ENCODE results near the gene REXO1. TPM values are rescaled to one million over a fixed set of nuclear protein-coding genes. Genes with fewer than 3 reads are reported as not detected.
A peak's percentile ranks its signal among the peaks of the same experiment; 100 is the strongest.

REXO1 gene
- total RNA-seq, 4 donors from 2014 or later: 36.0 to 95.0 (median 56.3) TPM

DNA sequence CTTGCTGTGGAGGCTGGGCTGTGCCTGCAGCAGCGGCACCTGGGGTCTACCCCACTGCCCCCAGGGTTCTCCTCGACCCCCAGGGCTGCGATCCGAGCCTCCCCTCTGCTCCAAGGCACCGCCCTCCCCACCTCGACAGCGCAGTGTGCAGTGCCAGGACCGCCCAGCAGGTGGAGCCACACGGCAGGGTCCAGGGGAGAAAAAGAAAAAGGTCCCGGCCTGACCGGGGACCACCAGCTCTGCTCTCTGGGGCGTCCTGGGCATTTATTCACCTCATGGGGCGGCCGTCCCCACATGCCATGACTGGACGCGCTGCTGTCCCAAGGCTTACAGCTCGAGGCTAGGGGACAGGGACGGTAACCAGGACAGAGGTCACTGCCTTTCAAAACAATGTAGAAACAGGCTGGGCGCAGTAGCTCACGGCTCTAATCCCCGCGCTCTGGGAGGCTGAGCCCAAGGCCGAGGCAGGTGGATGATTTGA is 10.6 kb downstream of the REXO1 start:
- Histone ChIP-seq H3K4me1 (peaks cover 28 to 60% (median 47%) of the 10 kb centered on the region in 4 donors), H3K36me3 (no peaks in the 10 kb centered on the region), H3K4me3 (peak overlapping the region in 1 of 4 donors; percentile 20), H3K27me3 (no peaks in the 10 kb centered on the region), H3K27ac (peak overlapping the region; percentile 82 to 83 (median 82)), H3K9me3 (no peaks in the 10 kb centered on the region)
- DNase-seq: peak; percentile 72
- 22% methylated on average over 14 of the region's 23 CpGs; no CpG with 5 or more reads in 1 of the 2 donors for WGBS, 2 donors (ENCODE audit: low coverage in 1 of 2)
- no peak for TF ChIP-seq POLR2AphosphoS5 (IDR thresholded peaks at IDR 0.05)
- TF ChIP-seq POLR2A (IDR thresholded peaks at IDR 0.05): no peak
- TF ChIP-seq CTCF (IDR thresholded peaks at IDR 0.05): peak; percentile 94 to 99 (median 95)
- no peak for TF ChIP-seq EP300 (IDR thresholded peaks at IDR 0.05; ENCODE audit: low read depth)
- intact Hi-C loops (cut with DNase I; ENCODE audit: low total_unique reads): no loop called here
- in situ Hi-C loops (cut with MboI; ENCODE audit: low pct_ligation_motif_present in 1 of 4, low pct_unique_long_range_greater_than_20kb in 1 of 4, low sequenced_read_pairs in 3 of 4): no loop called here

DNA sequence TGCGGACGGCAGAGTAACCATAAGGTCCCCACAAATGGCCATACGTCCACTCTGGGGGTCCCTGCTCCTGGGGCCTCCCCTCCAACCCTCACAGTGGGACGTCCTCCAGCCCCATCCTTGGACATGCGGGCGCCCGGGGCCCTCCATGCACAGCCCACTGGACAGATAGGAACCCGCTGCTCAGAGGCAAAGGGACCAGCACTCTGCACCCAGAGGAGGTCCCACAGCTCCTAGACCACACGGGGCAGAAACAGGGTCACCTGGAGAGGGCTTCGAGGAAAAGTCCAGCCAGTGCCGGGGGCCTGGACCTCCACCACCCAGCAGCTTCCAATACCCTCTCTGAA is 11.1 kb downstream of the REXO1 start:
- no peaks in the 10 kb centered on the region for H3K9me3 ChIP-seq
- no peaks in the 10 kb centered on the region for H3K36me3 ChIP-seq
- peaks cover 28 to 55% (median 47%) of the 10 kb centered on the region in 4 donors for H3K4me1 ChIP-seq
- TF ChIP-seq POLR2A (IDR thresholded peaks at IDR 0.05) (no peak), CTCF (IDR thresholded peaks at IDR 0.05) (no peak), POLR2AphosphoS5 (IDR thresholded peaks at IDR 0.05) (no peak), EP300 (IDR thresholded peaks at IDR 0.05; ENCODE audit: low read depth) (no peak)
- H3K27me3 ChIP-seq: no peaks in the 10 kb centered on the region
- WGBS, 2 donors (ENCODE audit: low coverage in 1 of 2): 75% methylated on average over 11 of the region's 11 CpGs; no CpG with 5 or more reads in 1 of the 2 donors
- no peak overlapping the region for H3K4me3 ChIP-seq
- in situ Hi-C loops (cut with MboI; ENCODE audit: low pct_ligation_motif_present in 1 of 4, low pct_unique_long_range_greater_than_20kb in 1 of 4, low sequenced_read_pairs in 3 of 4): no loop called here
- no peak for DNase-seq
- H3K27ac ChIP-seq: peak overlapping the region in 3 of 4 donors; percentile 82 to 83 (median 82)
- intact Hi-C loops (cut with DNase I; ENCODE audit: low total_unique reads): no loop called here

- H3K36me3 ChIP-seq: no peaks in the 10 kb centered on the region
Measured at GRCh38 chr19:1836458-1837221, 11.6 kb downstream of the REXO1 start.

More at GRCh38 chr19:1836458-1837221, 11.6 kb downstream of the REXO1 start:
- Histone ChIP-seq H3K4me1 (peaks cover 28 to 51% (median 46%) of the 10 kb centered on the region in 4 donors), H3K27ac (no peak overlapping the region), H3K9me3 (no peaks in the 10 kb centered on the region), H3K4me3 (no peak overlapping the region), H3K27me3 (no peaks in the 10 kb centered on the region)
- intact Hi-C loops (cut with DNase I; ENCODE audit: low total_unique reads): no loop called here
- DNase-seq: no peak
- TF ChIP-seq EP300 (IDR thresholded peaks at IDR 0.05; ENCODE audit: low read depth): no peak
- no peak for TF ChIP-seq CTCF (IDR thresholded peaks at IDR 0.05)
- TF ChIP-seq POLR2A (IDR thresholded peaks at IDR 0.05): no peak
- TF ChIP-seq POLR2AphosphoS5 (IDR thresholded peaks at IDR 0.05): no peak
- 80 to 89% methylated on average over 2 to 30 of the region's 31 CpGs for WGBS, 2 donors (ENCODE audit: low coverage in 1 of 2)
- in situ Hi-C loops (cut with MboI; ENCODE audit: low pct_ligation_motif_present in 1 of 4, low pct_unique_long_range_greater_than_20kb in 1 of 4, low sequenced_read_pairs in 3 of 4): no loop called here

Data from transverse colon (tissue), 4 donors.